Tibial nerve (tissue), 3 donors: ENCODE data around the gene CSNK2A1.

Experiments used
- EP300 ChIP-seq, 2 donors: sonication (generic); formaldehyde crosslinking; IDR thresholded peaks; one replicate each; pipeline ENCODE4 v1.6.1; 2017; ENCODE audit warnings: antibody characterized with exemption in 2 of 2, mild to moderate bottlenecking in 1 of 2
- POLR2A ChIP-seq, 2 donors: fragments of 450-650 bp; IDR thresholded peaks; one replicate each; pipeline ENCODE4 v1.6.1; 2017; ENCODE audit warnings: antibody characterized with exemption in 2 of 2, mild to moderate bottlenecking in 2 of 2, moderate library complexity in 2 of 2

DNA sequence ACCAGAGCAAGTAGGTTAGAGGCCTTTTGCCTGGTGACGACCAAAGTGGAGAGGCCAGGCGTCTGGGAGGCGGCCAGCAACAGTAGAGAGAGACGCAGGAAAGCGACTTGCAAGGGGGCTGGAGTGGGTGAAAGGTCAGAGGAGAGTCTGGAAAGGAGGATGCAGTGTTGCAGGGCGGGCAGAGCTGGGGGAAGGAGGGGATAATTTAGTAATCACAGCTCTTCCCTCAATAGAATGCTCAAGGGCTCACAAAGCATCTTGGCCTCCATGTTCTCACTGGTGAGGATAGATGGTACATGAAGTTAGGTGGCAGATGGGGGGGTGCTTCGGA, 41.3 kb upstream of the CSNK2A1 start:
- TF ChIP-seq POLR2A (IDR thresholded peaks at IDR 0.05) (no peak), EP300 (IDR thresholded peaks at IDR 0.05) (no peak)
